Vagina (tissue), 2 donors: ENCODE data around the gene GNAT1.

Experiments
- CTCF ChIP-seq, 3 experiments: fragments of 450-650 bp in 2 of 3; fragments of 200-600 bp in 1 of 3; sonication (generic) in 1 of 3; IDR thresholded peaks; one replicate each; pipeline ENCODE4 v1.5.1; 2017 to 2019; ENCODE audit warnings: antibody characterized with exemption in 3 of 3, mild to moderate bottlenecking in 2 of 3, moderate library complexity in 2 of 3
- POLR2A ChIP-seq, 2 donors: fragments of 450-650 bp; IDR thresholded peaks; one replicate each; pipeline ENCODE4 v1.6.1; 2017; ENCODE audit warnings: antibody characterized with exemption in 2 of 2, mild to moderate bottlenecking in 2 of 2, moderate library complexity in 2 of 2

- no peak for TF ChIP-seq CTCF (IDR thresholded peaks at IDR 0.05)
- TF ChIP-seq POLR2A (IDR thresholded peaks at IDR 0.05): no peak
Measured at GRCh38 chr3:50179710-50180109, 11.7 kb upstream of the GNAT1 start.
